Pancreas (tissue), 10 donors: ENCODE data around the gene HPDL. TPM values are rescaled to one million over a fixed set of nuclear protein-coding genes. Genes with fewer than 3 reads are reported as not detected.
A peak's percentile ranks its signal among the peaks of the same experiment; 100 is the strongest.

Source experiments
- ATAC-seq, 4 donors: fragments of 200-7000 bp; cut with Tn5 transposase; one replicate each; pipeline versions ENCODE4 v1.8.0 to v1.9.1; 2020; ENCODE audit warnings: mild to moderate bottlenecking in 4 of 4, moderate library complexity in 4 of 4
- DNase-seq, 6 donors: peaks; one replicate each; pipeline ENCODE4 v3.0.0-alpha.2; 2020
- FAIRE-seq: peaks from 2 replicates; lab custom pipeline; 2012; peaks lifted over from hg19 to GRCh38; lab: Jason Lieb, UNC
- H3K27ac ChIP-seq, 4 donors: fragments of 200-600 bp; sonication (generic); 1 replicate in 3 of 4; 2 replicates in 1 of 4; pipeline versions ENCODE4 v1.5.0 to v1.8.0; 2020
- H3K27me3 ChIP-seq, 4 donors: fragments of 200-600 bp; one replicate each; pipeline ENCODE4 v1.8.0; 2021
- H3K36me3 ChIP-seq, 3 donors: fragments of 200-600 bp; sonication (generic) in 1 of 3; one replicate each; pipeline versions ENCODE4 v1.5.0 to v1.8.0; 2020 to 2021
- H3K4me1 ChIP-seq, 3 donors: fragments of 200-600 bp; one replicate each; pipeline ENCODE4 v1.8.0; 2021
- H3K4me3 ChIP-seq, 4 donors: fragments of 200-600 bp; sonication (generic) in 2 of 4; one replicate each; pipeline versions ENCODE4 v1.5.0 to v1.8.0; 2020 to 2021
- H3K9me3 ChIP-seq, 4 donors: fragments of 200-600 bp; one replicate each; pipeline ENCODE4 v1.8.0; 2021
- CTCF ChIP-seq, 4 donors: fragments of 200-600 bp; sonication (generic) in 3 of 4; IDR thresholded peaks; one replicate each; pipeline versions ENCODE4 v1.5.0 to v1.8.0; 2021; ENCODE audit warnings: antibody characterized with exemption in 4 of 4
- WGBS, 2 donors: extraction: QIAGEN DNeasy Blood & Tissue Kit; methylation state at CpG; one replicate each; pipeline ENCODE4 v1.1.7; 2013; 5-methylcytosine and 5-hydroxymethylcytosine counted together
- intact Hi-C, 3 donors: fragments of 100-400 bp; cut with DNase I; formaldehyde crosslinking; loops; one replicate each; pipeline versions ENCODE4 v1.11.1 to v1.14.2; 2022
- polyA plus RNA-seq, 2 donors: library from polyadenylated mRNA; stranded (reverse); fragments of 200-250 nt; gene quantifications; one replicate each; pipeline ENCODE4 v1.2.3, GENCODE V29; 2013
- total RNA-seq, 6 donors: library from RNA; stranded (reverse); fragmentation: NEBNext Ultra II Directional in 4 of 6; extraction: Animal tissue kit (Norgen Biotek cat#: 25700) in 4 of 6; gene quantifications; one replicate each; pipeline versions ENCODE4 v1.2.1 to v1.2.4, GENCODE V29; 2021 to 2023
- donor health status: healthy with polysubstance abuse.
- donor health status: DM: no; HTN: no; CAD: no; lungs with moderate emphysema.
- donor health status: DM: no; HTN: no; CAD: no.
- donor health status: control.
- donor health status: control.
- donor health status: Bipolar disorder and iron deficiency.
- donor health status: DM: yes; HTN: yes; CAD: no.
- donor health status: DM: no; HTN: no; CAD: no.
- donor health status: DM: no; HTN: no; CAD: no.
- donor health status: DM: yes; HTN: yes; CAD: no.

HPDL gene
- total and polyA plus RNA-seq, 8 donors: 0.14 to 0.85 (median 0.23) TPM; not detected in 1

DNA sequence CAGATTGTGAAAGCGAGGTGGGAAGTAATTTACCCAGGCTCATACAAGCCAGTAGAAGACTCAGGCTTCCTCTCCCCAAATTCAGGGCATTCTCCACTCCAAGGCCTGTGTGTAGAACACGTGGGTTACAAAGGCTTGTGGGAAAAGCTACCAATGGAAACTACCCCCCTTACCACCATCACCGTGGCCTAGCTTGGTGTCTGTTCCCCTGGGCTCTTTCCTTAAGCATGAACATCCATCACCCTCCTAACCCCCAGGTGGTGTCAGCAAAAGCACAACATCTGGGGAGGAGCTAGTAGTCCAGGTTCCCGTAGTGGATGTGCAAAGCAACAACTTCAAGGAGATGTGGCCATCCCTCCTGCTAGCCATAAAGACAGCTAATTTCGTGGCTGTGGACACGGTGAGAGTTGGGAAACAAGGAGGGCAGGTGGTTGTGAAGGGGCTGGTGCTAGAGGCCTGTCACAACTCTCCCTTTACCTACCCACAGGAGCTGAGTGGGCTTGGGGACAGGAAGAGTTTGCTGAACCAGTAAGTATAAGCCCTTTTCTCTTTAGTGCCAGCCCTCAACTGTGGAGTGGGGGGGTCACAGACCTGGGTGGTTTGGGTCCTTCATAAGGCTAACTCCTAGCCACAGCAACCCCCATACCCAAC lies 14.2 kb downstream of the HPDL start:
- no peak for FAIRE-seq
- TF ChIP-seq CTCF (IDR thresholded peaks at IDR 0.05): no peak
- Histone ChIP-seq H3K27me3 (no peaks in the 10 kb centered on the region), H3K27ac (peak overlapping the region in 1 of 4 donors; percentile 87), H3K4me1 (peaks cover 0 to 10% (median 7%) of the 10 kb centered on the region in 3 donors), H3K4me3 (peak overlapping the region; percentile 58 to 90 (median 78)), H3K9me3 (no peaks in the 10 kb centered on the region), H3K36me3 (peaks cover 0 to 24% (median 2%) of the 10 kb centered on the region in 3 donors)
- intact Hi-C loops: no loop called here
- DNase-seq: no peak
- WGBS, 2 donors: 30 to 40% methylated on average over 6 of the region's 6 CpGs
- no peak for ATAC-seq

DNA sequence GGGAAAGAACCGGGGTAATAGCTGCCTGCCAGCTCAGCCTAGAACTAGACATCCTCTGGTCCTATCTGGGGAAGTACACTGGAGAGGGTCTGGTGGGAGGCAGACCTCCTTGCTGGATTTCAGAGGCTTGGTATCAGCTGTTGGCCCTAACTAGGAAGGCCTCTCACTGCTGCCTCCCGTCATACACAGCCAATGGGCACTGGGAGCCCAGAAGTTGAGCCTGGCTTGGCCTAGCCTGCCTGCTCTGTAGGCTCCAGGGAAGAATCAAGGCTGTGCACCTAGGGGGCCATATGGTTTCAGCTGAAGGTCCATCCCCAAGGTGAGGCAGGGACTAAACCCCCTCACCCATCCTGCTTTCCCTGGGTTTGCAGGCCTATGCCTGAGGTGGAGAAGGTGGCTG lies 17.8 kb downstream of the HPDL start:
- TF ChIP-seq CTCF (IDR thresholded peaks at IDR 0.05): no peak
- DNase-seq: no peak
- no peak for ATAC-seq
- H3K4me1 ChIP-seq: peaks cover 0 to 12% (median 7%) of the 10 kb centered on the region in 3 donors
- no peak for FAIRE-seq
- no peak overlapping the region for H3K27ac ChIP-seq
- intact Hi-C loops: no loop called here
- H3K9me3 ChIP-seq: no peaks in the 10 kb centered on the region
- peaks cover 0 to 24% (median 2%) of the 10 kb centered on the region in 3 donors for H3K36me3 ChIP-seq
- 97 to 100% methylated on average over 2 of the region's 2 CpGs for WGBS, 2 donors
- no peaks in the 10 kb centered on the region for H3K27me3 ChIP-seq
- no peak overlapping the region for H3K4me3 ChIP-seq

DNA sequence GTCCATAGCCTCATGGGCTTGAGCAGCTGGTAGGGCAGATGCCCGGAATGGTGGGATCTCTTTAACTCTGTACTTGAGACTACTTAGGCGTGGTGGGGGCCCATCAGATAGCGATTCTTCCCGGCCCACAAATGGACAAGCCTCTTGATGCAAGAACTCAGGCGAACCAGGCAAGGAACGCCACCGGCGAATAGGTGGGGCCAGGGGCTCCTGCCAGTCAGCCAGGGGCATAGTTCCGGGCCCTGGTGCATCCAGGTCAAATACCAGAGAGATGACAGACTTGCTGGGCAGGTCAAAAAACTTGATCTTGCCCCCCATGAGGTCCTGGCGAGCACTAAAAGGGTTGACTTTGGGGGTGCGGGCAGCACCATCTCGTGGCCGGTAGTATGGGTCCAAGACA lies 18.3 kb downstream of the HPDL start:
- intact Hi-C loops: no loop called here
- Histone ChIP-seq H3K36me3 (peaks cover 0 to 24% (median 2%) of the 10 kb centered on the region in 3 donors), H3K9me3 (no peaks in the 10 kb centered on the region), H3K27me3 (no peaks in the 10 kb centered on the region), H3K4me1 (peaks cover 0 to 12% (median 7%) of the 10 kb centered on the region in 3 donors), H3K4me3 (no peak overlapping the region), H3K27ac (no peak overlapping the region)
- ATAC-seq (no peak), DNase-seq (peak in 1 of 6 donors; percentile 59), FAIRE-seq (no peak)
- TF ChIP-seq CTCF (IDR thresholded peaks at IDR 0.05): no peak
- 92 to 94% methylated on average over 13 of the region's 13 CpGs for WGBS, 2 donors

DNA sequence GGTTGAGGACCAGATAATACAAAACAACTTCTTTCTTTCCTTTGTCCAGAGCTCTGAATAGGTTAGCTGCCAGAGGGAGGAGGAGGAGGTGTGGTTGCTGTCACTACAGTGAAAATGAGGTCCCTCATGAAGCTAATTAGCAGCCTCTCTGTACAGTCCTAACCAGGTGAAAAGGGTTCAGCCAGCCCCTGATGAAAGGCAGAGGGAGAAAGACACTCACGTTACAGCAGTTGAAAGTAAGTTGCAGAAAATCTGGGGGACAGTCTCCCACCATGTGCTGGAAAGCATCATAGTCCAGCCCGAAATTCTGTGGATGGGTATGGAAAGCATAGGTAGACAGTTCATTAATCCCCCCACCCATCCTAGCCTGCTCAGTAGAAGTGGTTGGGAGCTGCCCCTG lies 19.8 kb downstream of the HPDL start:
- Histone ChIP-seq H3K27ac (no peak overlapping the region), H3K36me3 (peaks cover 0 to 24% (median 2%) of the 10 kb centered on the region in 3 donors), H3K9me3 (no peaks in the 10 kb centered on the region), H3K4me1 (peaks cover 0 to 6% (median 0%) of the 10 kb centered on the region in 3 donors), H3K4me3 (no peak overlapping the region), H3K27me3 (no peaks in the 10 kb centered on the region)
- no peak for TF ChIP-seq CTCF (IDR thresholded peaks at IDR 0.05)
- intact Hi-C loops: no loop called here
- 87 to 92% methylated on average over 2 of the region's 2 CpGs for WGBS, 2 donors
- DNase-seq (no peak), ATAC-seq (no peak), FAIRE-seq (no peak)

GRCh38 chr1:45348020-45348419 lies 21.3 kb downstream of the HPDL start:
- ATAC-seq: no peak
- 96 to 100% methylated on average over 2 of the region's 2 CpGs for WGBS, 2 donors
- Histone ChIP-seq H3K27ac (no peak overlapping the region), H3K36me3 (peaks cover 0 to 14% (median 2%) of the 10 kb centered on the region in 3 donors), H3K27me3 (no peaks in the 10 kb centered on the region), H3K9me3 (no peaks in the 10 kb centered on the region), H3K4me1 (peaks cover 0 to 6% (median 0%) of the 10 kb centered on the region in 3 donors), H3K4me3 (no peak overlapping the region)
- TF ChIP-seq CTCF (IDR thresholded peaks at IDR 0.05): no peak
- intact Hi-C loops: no loop called here
- no peak for FAIRE-seq
- no peak for DNase-seq
